ENCODE measurements around the gene MVB12B.

DNA sequence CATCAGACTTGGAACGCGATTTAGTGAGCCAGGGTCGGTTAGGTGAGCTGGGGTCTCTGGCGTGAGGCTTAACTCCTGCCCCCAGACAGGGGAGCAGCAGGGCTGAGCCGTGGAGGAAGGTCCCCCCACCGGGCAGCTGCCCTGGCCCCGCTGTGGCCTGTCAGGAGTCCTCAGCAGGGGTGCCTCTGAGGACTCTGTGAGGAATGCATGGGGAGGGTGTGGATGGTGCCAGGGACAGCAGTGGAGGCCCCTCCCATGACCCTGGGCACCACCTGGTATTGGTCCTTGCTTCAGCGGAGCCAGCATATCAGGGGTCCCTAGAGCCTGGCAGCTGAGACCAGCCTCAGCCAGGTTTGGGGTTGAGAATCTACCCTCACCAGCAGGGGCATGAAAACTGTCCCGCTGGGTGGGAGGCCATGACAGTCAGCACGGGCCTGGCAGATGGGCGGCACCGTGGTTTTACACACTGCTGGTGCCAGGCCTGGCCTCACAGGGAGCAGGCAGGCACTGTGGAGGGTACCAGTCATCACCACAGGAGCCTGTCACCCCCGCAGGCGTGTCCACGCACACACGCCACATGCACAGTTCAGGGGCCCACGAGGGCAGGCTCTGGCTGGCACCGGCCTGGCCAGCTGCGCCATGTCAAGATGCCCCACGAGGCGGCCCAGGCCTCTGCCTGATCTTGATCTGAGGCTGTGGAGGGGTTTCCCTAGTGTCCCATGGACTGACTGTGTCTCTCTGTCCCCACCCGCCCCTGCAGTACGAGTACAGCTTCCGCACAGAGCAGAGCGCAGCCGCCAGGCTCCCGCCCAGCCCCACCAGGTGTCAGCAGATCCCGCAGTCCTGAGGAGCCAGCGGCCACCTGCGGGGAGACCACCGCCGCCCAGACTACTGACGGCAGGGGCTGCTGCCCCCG, 176.0 kb downstream of the MVB12B start:
- TF ChIP-seq EP300 (IDR thresholded peaks at IDR 0.05), result no peak
- TF ChIP-seq POLR2AphosphoS5 (IDR thresholded peaks at IDR 0.05), result no peak
- TF ChIP-seq, protein P1, sequence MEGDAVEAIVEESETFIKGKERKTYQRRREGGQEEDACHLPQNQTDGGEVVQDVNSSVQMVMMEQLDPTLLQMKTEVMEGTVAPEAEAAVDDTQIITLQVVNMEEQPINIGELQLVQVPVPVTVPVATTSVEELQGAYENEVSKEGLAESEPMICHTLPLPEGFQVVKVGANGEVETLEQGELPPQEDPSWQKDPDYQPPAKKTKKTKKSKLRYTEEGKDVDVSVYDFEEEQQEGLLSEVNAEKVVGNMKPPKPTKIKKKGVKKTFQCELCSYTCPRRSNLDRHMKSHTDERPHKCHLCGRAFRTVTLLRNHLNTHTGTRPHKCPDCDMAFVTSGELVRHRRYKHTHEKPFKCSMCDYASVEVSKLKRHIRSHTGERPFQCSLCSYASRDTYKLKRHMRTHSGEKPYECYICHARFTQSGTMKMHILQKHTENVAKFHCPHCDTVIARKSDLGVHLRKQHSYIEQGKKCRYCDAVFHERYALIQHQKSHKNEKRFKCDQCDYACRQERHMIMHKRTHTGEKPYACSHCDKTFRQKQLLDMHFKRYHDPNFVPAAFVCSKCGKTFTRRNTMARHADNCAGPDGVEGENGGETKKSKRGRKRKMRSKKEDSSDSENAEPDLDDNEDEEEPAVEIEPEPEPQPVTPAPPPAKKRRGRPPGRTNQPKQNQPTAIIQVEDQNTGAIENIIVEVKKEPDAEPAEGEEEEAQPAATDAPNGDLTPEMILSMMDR (IDR thresholded peaks at IDR 0.05), result no peak
